Hepatocyte (in vitro differentiated cells): ENCODE results near the gene MOB2.

ENCODE experiments used
- EZH2 ChIP-seq: fragments of 200-600 bp; sonication (generic); IDR thresholded peaks from 2 replicates; pipeline ENCODE4 v1.6.1; 2016; ENCODE audit warnings: antibody characterized with exemption, mild to moderate bottlenecking, borderline replicate concordance
- EZH2phosphoT487 ChIP-seq: fragments of 200-600 bp; sonication (generic); IDR thresholded peaks from one replicate; pipeline ENCODE4 v1.6.1; 2018; ENCODE audit warnings: antibody characterized with exemption, mild to moderate bottlenecking, low read depth, moderate library complexity; ENCODE audit not compliant: unreplicated experiment, severe bottlenecking
- TF ChIP-seq, protein P1 (sequence below): fragments of 200-600 bp; sonication (generic); IDR thresholded peaks from 2 replicates; pipeline ENCODE4 v1.5.1; 2016; ENCODE audit warnings: antibody characterized with exemption, mild to moderate bottlenecking; ENCODE audit not compliant: poor library complexity

DNA sequence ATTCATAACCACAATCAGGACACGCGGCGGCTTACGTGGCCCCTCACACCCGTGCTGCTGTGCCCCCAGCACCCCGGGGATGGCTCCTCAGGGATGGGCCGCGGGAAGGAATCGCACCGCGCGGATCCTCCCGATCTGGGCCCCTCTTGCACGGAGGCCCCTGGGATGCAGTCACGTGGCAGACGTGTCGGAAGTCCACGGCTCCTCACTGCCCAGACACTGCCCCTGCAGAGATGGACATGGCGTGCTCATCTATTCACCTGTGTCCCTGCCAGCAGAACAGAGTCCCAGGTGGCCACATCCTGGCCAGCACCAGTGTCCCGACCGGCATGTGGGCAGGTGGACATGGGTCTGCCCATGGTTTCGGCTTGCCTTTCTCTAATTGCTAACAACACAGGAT lies 12.8 kb downstream of the MOB2 start:
- no peak for TF ChIP-seq EZH2
- TF ChIP-seq, protein P1, sequence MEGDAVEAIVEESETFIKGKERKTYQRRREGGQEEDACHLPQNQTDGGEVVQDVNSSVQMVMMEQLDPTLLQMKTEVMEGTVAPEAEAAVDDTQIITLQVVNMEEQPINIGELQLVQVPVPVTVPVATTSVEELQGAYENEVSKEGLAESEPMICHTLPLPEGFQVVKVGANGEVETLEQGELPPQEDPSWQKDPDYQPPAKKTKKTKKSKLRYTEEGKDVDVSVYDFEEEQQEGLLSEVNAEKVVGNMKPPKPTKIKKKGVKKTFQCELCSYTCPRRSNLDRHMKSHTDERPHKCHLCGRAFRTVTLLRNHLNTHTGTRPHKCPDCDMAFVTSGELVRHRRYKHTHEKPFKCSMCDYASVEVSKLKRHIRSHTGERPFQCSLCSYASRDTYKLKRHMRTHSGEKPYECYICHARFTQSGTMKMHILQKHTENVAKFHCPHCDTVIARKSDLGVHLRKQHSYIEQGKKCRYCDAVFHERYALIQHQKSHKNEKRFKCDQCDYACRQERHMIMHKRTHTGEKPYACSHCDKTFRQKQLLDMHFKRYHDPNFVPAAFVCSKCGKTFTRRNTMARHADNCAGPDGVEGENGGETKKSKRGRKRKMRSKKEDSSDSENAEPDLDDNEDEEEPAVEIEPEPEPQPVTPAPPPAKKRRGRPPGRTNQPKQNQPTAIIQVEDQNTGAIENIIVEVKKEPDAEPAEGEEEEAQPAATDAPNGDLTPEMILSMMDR = no peak
- TF ChIP-seq EZH2phosphoT487 = no peak
